Activated CD4-positive, alpha-beta memory T cell treated with anti-CD3 and anti-CD28 coated beads for 36 hours (primary cell): ENCODE results near the gene UPF1. TPM values are rescaled to one million over a fixed set of nuclear protein-coding genes. Genes with fewer than 3 reads are reported as not detected.
"Not testable (repeated sequence)": the region's sequence is repeated elsewhere in the genome, so short reads cannot be mapped to it uniquely, and the experiment has no call there.

Experiments used
- CTCF ChIA-PET: fragments of 350-600 bp; sonication (Branson Sonifier 250); formaldehyde crosslinking; loops from one replicate; lab custom pipeline; 2021; ENCODE audit warnings: antibody characterized with exemption, inconsistent platforms; lab: Charles Lee
- POLR2A ChIA-PET: fragments of 350-600 bp; sonication (Branson Sonifier 250); formaldehyde crosslinking; loops from one replicate; lab custom pipeline; 2021; ENCODE audit warnings: antibody characterized with exemption; lab: Charles Lee
- DNase-seq: peaks from one replicate; pipeline ENCODE4 v3.0.0-alpha.2; 2020
- H3K27ac Mint-ChIP-seq: one replicate; pipeline ENCODE4 v1.8.0; 2021; ENCODE audit warnings: mixed read lengths
- H3K27me3 Mint-ChIP-seq: one replicate; pipeline ENCODE4 v1.8.0; 2021; ENCODE audit warnings: mixed read lengths
- H3K36me3 Mint-ChIP-seq: one replicate; pipeline ENCODE4 v1.8.0; 2021; ENCODE audit warnings: mixed read lengths
- H3K4me1 Mint-ChIP-seq: one replicate; pipeline ENCODE4 v1.8.0; 2021; ENCODE audit warnings: low read depth, mixed read lengths
- H3K4me3 Mint-ChIP-seq: one replicate; pipeline ENCODE4 v1.8.0; 2021; ENCODE audit warnings: mild to moderate bottlenecking, mixed read lengths
- H3K9me3 Mint-ChIP-seq: one replicate; pipeline ENCODE4 v1.8.0; 2021; ENCODE audit warnings: mixed read lengths
- intact Hi-C: fragments of 100-400 bp; cut with micrococcal nuclease; formaldehyde crosslinking; loops from one replicate; pipeline ENCODE4 v1.15.1; 2023
- total RNA-seq, 2 experiments: library from RNA; stranded (reverse); gene quantifications; one replicate each; pipeline ENCODE4 v1.2.3, GENCODE V29; 2021

The UPF1 gene
- total RNA-seq, 2 experiments from 2014 or later = 71.7 to 77.2 TPM

- Mint-ChIP-seq H3K27me3 (peaks cover 3% of the 10 kb centered on the region), H3K36me3 (no peaks in the 10 kb centered on the region), H3K27ac (no peak overlapping the region), H3K9me3 (no peaks in the 10 kb centered on the region), H3K4me1 (no peaks in the 10 kb centered on the region), H3K4me3 (no peak overlapping the region)
- ChIA-PET POLR2A (no interaction called here), CTCF (interaction anchor here (0.7 kb wide), 1 partner anchor 25 kb away, joined by 3 read pairs; no protein-coding TSS in a partner anchor)
- intact Hi-C loops = no loop called here
- DNase-seq = no peak
Measured at GRCh38 chr19:18803550-18804138, 28.1 kb upstream of the UPF1 start.

- ChIA-PET CTCF (no interaction called here), POLR2A (no interaction called here)
- Mint-ChIP-seq H3K4me3 (no peak overlapping the region), H3K27me3 (peaks cover 3% of the 10 kb centered on the region), H3K9me3 (no peaks in the 10 kb centered on the region), H3K27ac (no peak overlapping the region), H3K4me1 (no peaks in the 10 kb centered on the region), H3K36me3 (no peaks in the 10 kb centered on the region)
- intact Hi-C loops = no loop called here
- no peak for DNase-seq
Measured at GRCh38 chr19:18804139-18804601, 27.6 kb upstream of the UPF1 start.

GRCh38 chr19:18804643-18805042 is 27.1 kb upstream of the UPF1 start:
- POLR2A ChIA-PET = no interaction called here
- H3K27ac Mint-ChIP-seq = no peak overlapping the region
- no peaks in the 10 kb centered on the region for H3K36me3 Mint-ChIP-seq
- H3K27me3 Mint-ChIP-seq = peaks cover 3% of the 10 kb centered on the region
- CTCF ChIA-PET = no interaction called here
- intact Hi-C loops = no loop called here
- H3K4me1 Mint-ChIP-seq = peaks cover 3% of the 10 kb centered on the region
- no peaks in the 10 kb centered on the region for H3K9me3 Mint-ChIP-seq
- DNase-seq = no peak
- H3K4me3 Mint-ChIP-seq = no peak overlapping the region

- intact Hi-C loops = no loop called here
- no peaks in the 10 kb centered on the region for H3K9me3 Mint-ChIP-seq
- H3K27me3 Mint-ChIP-seq = peaks cover 3% of the 10 kb centered on the region
- ChIA-PET CTCF (no interaction called here), POLR2A (no interaction called here)
- H3K4me3 Mint-ChIP-seq = no peak overlapping the region
- H3K36me3 Mint-ChIP-seq = no peaks in the 10 kb centered on the region
- H3K4me1 Mint-ChIP-seq = peaks cover 3% of the 10 kb centered on the region
- no peak overlapping the region for H3K27ac Mint-ChIP-seq
- DNase-seq = no peak
Measured at GRCh38 chr19:18807861-18808331, 23.9 kb upstream of the UPF1 start.

- Mint-ChIP-seq H3K36me3 (no peaks in the 10 kb centered on the region), H3K4me1 (peaks cover 3% of the 10 kb centered on the region)
- CTCF ChIA-PET = interaction anchor here (1.2 kb wide), 1 partner anchor 38 kb away, joined by 3 read pairs; no protein-coding TSS in a partner anchor
Measured at GRCh38 chr19:18809149-18809868, 22.4 kb upstream of the UPF1 start.

GRCh38 chr19:18811638-18812037 is 20.1 kb upstream of the UPF1 start:
- H3K36me3 Mint-ChIP-seq, H3K27me3 Mint-ChIP-seq, POLR2A ChIA-PET, DNase-seq, H3K4me1 Mint-ChIP-seq, H3K9me3 Mint-ChIP-seq, intact Hi-C loops, H3K27ac Mint-ChIP-seq, H3K4me3 Mint-ChIP-seq: not testable (repeated sequence)
- CTCF ChIA-PET = interaction anchor here (1.6 kb wide), 1 partner anchor 35 kb away, joined by 6 read pairs; no protein-coding TSS in a partner anchor

More at GRCh38 chr19:18809149-18809868, 22.4 kb upstream of the UPF1 start:
- H3K27me3 Mint-ChIP-seq = peaks cover 3% of the 10 kb centered on the region
- intact Hi-C loops = no loop called here
- no peak overlapping the region for H3K4me3 Mint-ChIP-seq
- POLR2A ChIA-PET = no interaction called here
- no peak overlapping the region for H3K27ac Mint-ChIP-seq
- no peak for DNase-seq
- no peaks in the 10 kb centered on the region for H3K9me3 Mint-ChIP-seq

GRCh38 chr19:18814063-18814462 is 17.7 kb upstream of the UPF1 start:
- Mint-ChIP-seq H3K4me1 (peaks cover 3% of the 10 kb centered on the region), H3K4me3 (no peak overlapping the region), H3K27ac (no peak overlapping the region), H3K36me3 (no peaks in the 10 kb centered on the region), H3K9me3 (no peaks in the 10 kb centered on the region), H3K27me3 (no peaks in the 10 kb centered on the region)
- intact Hi-C loops = no loop called here
- ChIA-PET CTCF (no interaction called here), POLR2A (no interaction called here)
- DNase-seq = no peak

GRCh38 chr19:18815673-18816072 is 16.1 kb upstream of the UPF1 start:
- H3K36me3 Mint-ChIP-seq = no peaks in the 10 kb centered on the region
- H3K27ac Mint-ChIP-seq = no peak overlapping the region
- no peak overlapping the region for H3K4me3 Mint-ChIP-seq
- no peaks in the 10 kb centered on the region for H3K9me3 Mint-ChIP-seq
- DNase-seq = no peak
- CTCF ChIA-PET = interaction anchor here (0.6 kb wide), 1 partner anchor 33 kb away, joined by 3 read pairs; no protein-coding TSS in a partner anchor
- H3K4me1 Mint-ChIP-seq = no peaks in the 10 kb centered on the region
- intact Hi-C loops = no loop called here
- POLR2A ChIA-PET = interaction anchor here (0.7 kb wide), 1 partner anchor 182 kb away, joined by 3 read pairs; no protein-coding TSS in a partner anchor
- H3K27me3 Mint-ChIP-seq = no peaks in the 10 kb centered on the region

- H3K27me3 Mint-ChIP-seq, intact Hi-C loops, POLR2A ChIA-PET, H3K4me3 Mint-ChIP-seq, DNase-seq, H3K27ac Mint-ChIP-seq, H3K36me3 Mint-ChIP-seq, CTCF ChIA-PET, H3K4me1 Mint-ChIP-seq, H3K9me3 Mint-ChIP-seq: not testable (repeated sequence)
Measured at GRCh38 chr19:18816645-18817044, 15.1 kb upstream of the UPF1 start.

GRCh38 chr19:18817574-18817973 is 14.2 kb upstream of the UPF1 start:
- Mint-ChIP-seq H3K36me3 (no peaks in the 10 kb centered on the region), H3K4me3 (no peak overlapping the region), H3K4me1 (no peaks in the 10 kb centered on the region), H3K27me3 (no peaks in the 10 kb centered on the region), H3K9me3 (no peaks in the 10 kb centered on the region), H3K27ac (no peak overlapping the region)
- intact Hi-C loops = no loop called here
- ChIA-PET CTCF (no interaction called here), POLR2A (no interaction called here)
- no peak for DNase-seq

GRCh38 chr19:18828786-18829185 is 3.0 kb upstream of the UPF1 start:
- H3K4me3 Mint-ChIP-seq = no peak overlapping the region
- peaks cover 5% of the 10 kb centered on the region for H3K4me1 Mint-ChIP-seq
- CTCF ChIA-PET = interaction anchor here (0.6 to 14.0 kb wide), 4 partner anchors 10 to 69 kb away, joined by 3 to 135 read pairs (median 4); no protein-coding TSS in a partner anchor
- POLR2A ChIA-PET = interaction anchor here (0.7 kb wide), 1 partner anchor 13 kb away, joined by 3 read pairs; no protein-coding TSS in a partner anchor
- H3K27ac Mint-ChIP-seq = no peak overlapping the region
- intact Hi-C loops = no loop called here
- no peaks in the 10 kb centered on the region for H3K27me3 Mint-ChIP-seq
- peaks cover 4% of the 10 kb centered on the region for H3K9me3 Mint-ChIP-seq
- peaks cover 8% of the 10 kb centered on the region for H3K36me3 Mint-ChIP-seq
- DNase-seq = no peak

GRCh38 chr19:18830488-18830887 is 1.3 kb upstream of the UPF1 start:
- no peak for DNase-seq
- H3K27me3 Mint-ChIP-seq = no peaks in the 10 kb centered on the region
- no peak overlapping the region for H3K4me3 Mint-ChIP-seq
- peaks cover 20% of the 10 kb centered on the region for H3K4me1 Mint-ChIP-seq
- H3K27ac Mint-ChIP-seq = no peak overlapping the region
- peaks cover 20% of the 10 kb centered on the region for H3K36me3 Mint-ChIP-seq
- CTCF ChIA-PET = interaction anchor here (1.8 to 14.0 kb wide), 3 partner anchors 15 to 242 kb away, joined by 5 to 135 read pairs (median 5); partner anchors contain the start of gene REX1BD
- peaks cover 4% of the 10 kb centered on the region for H3K9me3 Mint-ChIP-seq
- POLR2A ChIA-PET = interaction anchor here (3.5 kb wide), 1 partner anchor 15 kb away, joined by 53 read pairs; no protein-coding TSS in a partner anchor
- intact Hi-C loops = loop anchor here (5.0 kb wide), 4 partner anchors 87 to 243 kb away; partner anchors contain the start of genes COPE, CRTC1, DDX49 and KLHL26
